Activated CD4-positive, alpha-beta memory T cell treated with anti-CD3 and anti-CD28 coated beads for 36 hours (primary cell): ENCODE measurements around the gene NPC2. TPM values are rescaled to one million over a fixed set of nuclear protein-coding genes. Genes with fewer than 3 reads are reported as not detected.
"Not testable (repeated sequence)": the region's sequence is repeated elsewhere in the genome, so short reads cannot be mapped to it uniquely, and the experiment has no call there.

Experiments used
- CTCF ChIA-PET: fragments of 350-600 bp; sonication (Branson Sonifier 250); formaldehyde crosslinking; loops from one replicate; lab custom pipeline; 2021; ENCODE audit warnings: antibody characterized with exemption, inconsistent platforms; lab: Charles Lee
- POLR2A ChIA-PET: fragments of 350-600 bp; sonication (Branson Sonifier 250); formaldehyde crosslinking; loops from one replicate; lab custom pipeline; 2021; ENCODE audit warnings: antibody characterized with exemption; lab: Charles Lee
- DNase-seq: peaks from one replicate; pipeline ENCODE4 v3.0.0-alpha.2; 2020
- H3K27ac Mint-ChIP-seq: one replicate; pipeline ENCODE4 v1.8.0; 2021; ENCODE audit warnings: mixed read lengths
- H3K27me3 Mint-ChIP-seq: one replicate; pipeline ENCODE4 v1.8.0; 2021; ENCODE audit warnings: mixed read lengths
- H3K36me3 Mint-ChIP-seq: one replicate; pipeline ENCODE4 v1.8.0; 2021; ENCODE audit warnings: mixed read lengths
- H3K4me1 Mint-ChIP-seq: one replicate; pipeline ENCODE4 v1.8.0; 2021; ENCODE audit warnings: low read depth, mixed read lengths
- H3K4me3 Mint-ChIP-seq: one replicate; pipeline ENCODE4 v1.8.0; 2021; ENCODE audit warnings: mild to moderate bottlenecking, mixed read lengths
- H3K9me3 Mint-ChIP-seq: one replicate; pipeline ENCODE4 v1.8.0; 2021; ENCODE audit warnings: mixed read lengths
- intact Hi-C: fragments of 100-400 bp; cut with micrococcal nuclease; formaldehyde crosslinking; loops from one replicate; pipeline ENCODE4 v1.15.1; 2023
- total RNA-seq, 2 experiments: library from RNA; stranded (reverse); gene quantifications; one replicate each; pipeline ENCODE4 v1.2.3, GENCODE V29; 2021

The NPC2 gene
- total RNA-seq, 2 experiments from 2014 or later = 44.6 to 46.3 TPM

DNA sequence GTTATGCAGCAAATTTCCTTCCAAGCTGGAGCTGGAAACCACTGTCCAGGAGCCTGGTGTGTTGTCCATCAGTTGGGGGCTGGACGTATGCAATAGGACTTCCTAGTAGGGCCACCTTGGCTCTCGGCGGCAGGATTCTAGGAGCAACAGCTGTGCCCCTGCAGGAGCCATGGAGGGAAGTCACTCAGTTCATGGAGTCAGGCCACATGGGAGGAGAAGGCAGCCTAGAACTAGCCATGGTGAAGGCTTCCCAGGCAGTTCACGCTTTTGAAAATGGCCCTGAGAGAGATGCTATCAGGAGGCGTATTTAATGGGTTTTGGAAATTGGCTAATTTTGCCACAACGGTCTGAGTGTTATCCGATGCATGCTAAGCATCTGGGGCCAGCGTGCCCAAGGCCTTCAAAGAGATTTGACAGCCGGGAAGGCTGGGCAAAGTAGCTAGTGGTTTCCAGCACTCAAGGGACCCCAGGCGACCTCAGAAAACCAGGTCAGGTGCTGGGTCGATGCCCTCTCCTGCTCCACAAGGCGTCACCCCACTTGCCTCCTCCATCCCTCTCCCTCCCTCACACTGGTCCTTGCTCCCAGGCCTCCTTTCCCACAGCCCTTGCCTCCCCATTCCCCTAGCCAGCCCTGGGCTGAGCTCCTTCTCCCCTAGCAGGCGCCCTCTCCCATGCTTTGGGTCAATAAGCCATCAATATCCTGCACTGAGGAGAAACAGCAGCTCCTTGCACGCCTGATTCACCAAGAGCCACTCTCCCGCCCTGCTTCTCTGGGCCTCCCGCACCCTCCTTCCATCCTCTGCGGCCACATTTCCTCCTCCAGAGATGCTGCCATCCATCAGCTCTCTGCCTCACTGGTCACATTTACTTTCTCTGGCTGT is 36.2 kb downstream of the NPC2 start:
- no peaks in the 10 kb centered on the region for H3K9me3 Mint-ChIP-seq
- H3K36me3 Mint-ChIP-seq = no peaks in the 10 kb centered on the region
- no peak overlapping the region for H3K4me3 Mint-ChIP-seq
- POLR2A ChIA-PET = no interaction called here
- intact Hi-C loops = no loop called here
- no peak for DNase-seq
- no peaks in the 10 kb centered on the region for H3K4me1 Mint-ChIP-seq
- H3K27ac Mint-ChIP-seq = no peak overlapping the region
- H3K27me3 Mint-ChIP-seq = peaks cover 6% of the 10 kb centered on the region
- CTCF ChIA-PET = interaction anchor here (0.6 to 1.0 kb wide), 2 partner anchors 49 to 85 kb away, joined by 3 to 5 read pairs; no protein-coding TSS in a partner anchor

DNA sequence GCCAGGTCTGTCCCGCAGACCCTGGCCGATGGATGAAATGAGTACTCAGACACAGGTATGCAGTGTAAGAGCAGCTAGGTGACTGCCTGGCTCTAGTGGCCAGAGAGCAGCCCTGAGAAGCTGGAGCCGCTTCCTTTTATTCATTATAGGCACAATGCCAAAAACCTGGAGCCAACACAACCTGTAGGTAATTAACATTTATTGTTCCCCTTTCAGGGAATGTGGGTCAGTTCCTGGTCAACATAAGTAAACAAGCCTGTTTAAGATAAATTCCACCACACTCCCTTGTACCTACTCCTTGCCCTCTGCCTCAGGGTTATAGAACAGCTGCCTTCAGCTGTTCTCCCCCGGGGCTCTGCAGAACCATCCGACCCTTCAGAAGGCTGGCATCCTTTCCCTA is 38.7 kb downstream of the NPC2 start:
- H3K9me3 Mint-ChIP-seq, H3K4me3 Mint-ChIP-seq, H3K27me3 Mint-ChIP-seq, H3K36me3 Mint-ChIP-seq, H3K4me1 Mint-ChIP-seq, H3K27ac Mint-ChIP-seq, DNase-seq, intact Hi-C loops, POLR2A ChIA-PET, CTCF ChIA-PET: not testable (repeated sequence)

DNA sequence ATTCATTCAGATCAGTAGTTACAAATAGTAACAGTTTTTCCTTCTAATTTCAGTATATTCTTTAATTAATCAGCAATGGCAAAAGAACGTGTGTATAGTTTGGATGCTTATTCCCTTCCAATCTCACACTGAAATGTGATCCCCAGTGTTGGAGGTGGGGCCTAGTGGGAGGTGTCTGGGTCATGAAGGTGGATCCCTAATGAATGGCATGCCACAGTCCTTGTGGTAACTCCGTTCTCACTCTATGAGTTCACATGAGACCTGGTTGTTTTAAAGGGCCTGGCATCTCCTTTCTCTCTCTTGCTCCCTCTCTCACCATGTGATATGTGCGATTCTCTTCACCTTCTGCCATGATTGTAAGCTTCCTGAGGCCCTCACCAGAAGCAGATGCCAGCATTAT is 48.2 kb downstream of the NPC2 start:
- no peaks in the 10 kb centered on the region for H3K9me3 Mint-ChIP-seq
- CTCF ChIA-PET = no interaction called here
- no peak overlapping the region for H3K4me3 Mint-ChIP-seq
- H3K27ac Mint-ChIP-seq = no peak overlapping the region
- peaks cover 1% of the 10 kb centered on the region for H3K27me3 Mint-ChIP-seq
- no peaks in the 10 kb centered on the region for H3K4me1 Mint-ChIP-seq
- no peak for DNase-seq
- no peaks in the 10 kb centered on the region for H3K36me3 Mint-ChIP-seq
- intact Hi-C loops = no loop called here
- POLR2A ChIA-PET = no interaction called here

GRCh38 chr14:74442757-74443156 is 50.3 kb downstream of the NPC2 start:
- intact Hi-C loops = no loop called here
- H3K4me3 Mint-ChIP-seq = no peak overlapping the region
- no peak for DNase-seq
- H3K27ac Mint-ChIP-seq = no peak overlapping the region
- ChIA-PET POLR2A (no interaction called here), CTCF (no interaction called here)
- no peaks in the 10 kb centered on the region for H3K36me3 Mint-ChIP-seq
- no peaks in the 10 kb centered on the region for H3K9me3 Mint-ChIP-seq
- no peaks in the 10 kb centered on the region for H3K4me1 Mint-ChIP-seq
- peaks cover 6% of the 10 kb centered on the region for H3K27me3 Mint-ChIP-seq

DNA sequence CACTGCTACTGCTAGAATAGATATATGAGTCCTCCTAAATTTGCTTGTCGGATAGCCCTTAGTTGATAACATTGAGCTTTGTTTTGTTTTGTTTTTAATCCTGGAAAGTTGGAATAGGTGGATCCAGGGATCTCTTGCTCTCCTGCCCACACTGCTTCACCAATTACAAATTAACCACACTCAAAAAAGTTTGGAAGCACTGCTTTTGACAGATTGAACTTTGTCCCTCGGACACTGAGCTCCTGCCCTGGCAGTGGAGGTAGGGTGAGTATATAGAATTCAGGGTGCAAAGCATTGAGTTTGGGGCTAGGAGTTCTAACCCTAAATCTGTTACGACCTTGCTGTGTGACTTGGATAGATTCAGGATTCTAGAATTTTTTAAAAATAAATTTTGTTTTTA is 52.0 kb downstream of the NPC2 start:
- Mint-ChIP-seq H3K27ac (no peak overlapping the region), H3K4me1 (no peaks in the 10 kb centered on the region), H3K27me3 (peaks cover 13% of the 10 kb centered on the region), H3K9me3 (no peaks in the 10 kb centered on the region), H3K4me3 (no peak overlapping the region), H3K36me3 (no peaks in the 10 kb centered on the region)
- intact Hi-C loops = no loop called here
- DNase-seq = no peak
- ChIA-PET POLR2A (no interaction called here), CTCF (no interaction called here)

DNA sequence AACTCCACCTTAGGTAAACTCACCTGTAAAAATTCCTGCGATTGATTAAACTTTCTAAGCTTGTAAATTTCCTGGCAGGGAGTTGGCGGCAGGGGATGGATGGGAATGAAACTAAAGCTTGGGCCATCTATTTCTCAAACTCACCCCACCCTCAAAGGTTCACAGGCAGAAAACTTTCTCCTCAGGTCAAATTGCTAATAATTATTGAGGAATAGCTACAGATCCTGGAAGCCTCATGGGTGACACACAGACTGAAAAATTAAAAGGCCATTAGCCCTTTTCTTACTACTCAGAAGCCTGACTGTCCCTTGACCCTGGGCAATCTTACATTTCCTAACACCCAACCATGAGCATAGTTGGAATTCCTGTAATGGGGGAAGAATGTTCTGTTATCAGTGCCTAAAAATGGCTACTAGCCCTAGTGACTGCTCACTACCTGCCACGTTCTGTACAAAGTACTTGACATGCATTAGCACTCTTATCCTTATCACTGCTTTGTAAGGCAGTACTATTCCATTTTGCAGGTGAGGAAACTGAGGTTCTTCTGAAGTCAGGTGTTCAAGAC is 54.7 kb downstream of the NPC2 start:
- CTCF ChIA-PET = no interaction called here
- Mint-ChIP-seq H3K9me3 (no peaks in the 10 kb centered on the region), H3K27ac (no peak overlapping the region), H3K4me1 (no peaks in the 10 kb centered on the region), H3K27me3 (peaks cover 16% of the 10 kb centered on the region), H3K36me3 (no peaks in the 10 kb centered on the region), H3K4me3 (no peak overlapping the region)
- POLR2A ChIA-PET = no interaction called here
- no peak for DNase-seq
- intact Hi-C loops = no loop called here

- Mint-ChIP-seq H3K9me3 (no peaks in the 10 kb centered on the region), H3K4me3 (no peak overlapping the region), H3K27ac (no peak overlapping the region), H3K27me3 (peaks cover 16% of the 10 kb centered on the region), H3K36me3 (no peaks in the 10 kb centered on the region), H3K4me1 (no peaks in the 10 kb centered on the region)
- no peak for DNase-seq
- CTCF ChIA-PET = interaction anchor here (0.5 kb wide), 1 partner anchor 216 kb away, joined by 3 read pairs; no protein-coding TSS in a partner anchor
- intact Hi-C loops = no loop called here
- POLR2A ChIA-PET = no interaction called here
Measured at GRCh38 chr14:74437496-74438053, 55.5 kb downstream of the NPC2 start.

DNA sequence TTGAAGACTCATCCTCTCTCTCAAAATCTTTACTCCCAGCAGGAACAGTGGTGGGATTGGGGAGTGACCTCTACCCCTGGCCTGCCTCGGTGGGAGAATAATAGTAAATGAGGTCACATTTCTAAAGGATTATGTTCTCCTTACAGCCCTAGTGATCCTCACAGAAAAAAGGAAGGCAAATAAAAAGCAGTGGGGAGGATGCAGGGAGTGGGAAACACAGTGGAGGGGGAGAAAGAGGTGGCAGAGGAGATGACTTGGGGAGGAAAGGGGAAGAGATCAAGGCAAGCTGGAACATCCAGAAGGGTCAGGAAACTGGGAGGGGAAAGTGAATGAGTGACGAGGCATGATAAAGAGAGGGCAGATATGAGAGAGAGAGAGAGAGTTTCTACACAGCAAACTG is 58.8 kb downstream of the NPC2 start:
- Mint-ChIP-seq H3K4me1 (no peaks in the 10 kb centered on the region), H3K9me3 (no peaks in the 10 kb centered on the region), H3K4me3 (no peak overlapping the region), H3K27me3 (peaks cover 24% of the 10 kb centered on the region), H3K27ac (no peak overlapping the region), H3K36me3 (no peaks in the 10 kb centered on the region)
- no peak for DNase-seq
- ChIA-PET POLR2A (no interaction called here), CTCF (no interaction called here)
- intact Hi-C loops = no loop called here

DNA sequence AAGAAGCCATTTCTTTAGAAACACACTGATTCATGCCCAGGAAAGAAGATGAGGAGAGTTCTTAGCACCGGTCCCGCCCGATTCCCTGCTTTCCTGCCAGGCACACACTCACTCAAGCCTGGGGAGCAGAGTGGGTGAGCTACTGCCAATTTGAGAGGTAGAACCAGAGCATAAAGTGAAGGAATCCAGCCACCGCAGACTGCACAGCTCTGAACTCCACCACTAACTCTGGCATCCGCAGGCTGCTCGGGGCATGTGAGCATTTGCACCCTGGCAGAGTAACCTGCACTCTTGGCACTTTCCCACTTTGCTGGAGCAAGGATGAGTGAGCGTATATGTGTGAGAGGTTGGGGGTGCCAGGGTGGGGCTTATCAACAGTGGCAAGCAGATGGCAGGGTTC is 63.1 kb downstream of the NPC2 start:
- Mint-ChIP-seq H3K9me3 (no peaks in the 10 kb centered on the region), H3K27ac (no peak overlapping the region), H3K4me1 (peaks cover 2% of the 10 kb centered on the region), H3K27me3 (peaks cover 26% of the 10 kb centered on the region), H3K4me3 (no peak overlapping the region), H3K36me3 (no peaks in the 10 kb centered on the region)
- ChIA-PET POLR2A (no interaction called here), CTCF (no interaction called here)
- no peak for DNase-seq
- intact Hi-C loops = no loop called here

Other genes with a start within 250 kb of the NPC2 start
- gene ABCD4, start 190.4 kb downstream of the NPC2 start, total RNA-seq = 10 to 100 TPM; 42.7 to 47.7 TPM
- not detected for gene VRTN, start 144.8 kb downstream of the NPC2 start, total RNA-seq
- not detected for gene SYNDIG1L, start 67.1 kb downstream of the NPC2 start, total RNA-seq
- gene ISCA2, start 460 bp upstream of the NPC2 start, total RNA-seq = 10 to 100 TPM; 33.6 to 35.2 TPM
- under 1 TPM; 0.10 to 0.31 TPM for gene LTBP2, start 118.9 kb upstream of the NPC2 start, total RNA-seq
- gene AREL1, start 219.8 kb upstream of the NPC2 start, total RNA-seq = 10 to 100 TPM; 31.9 to 34.6 TPM
- gene FCF1, start 219.8 kb upstream of the NPC2 start, total RNA-seq = 10 to 100 TPM; 72.1 to 72.5 TPM